ENCODE data around the gene LRRC2. TPM values are rescaled to one million over a fixed set of nuclear protein-coding genes. Genes with fewer than 3 reads are reported as not detected.

LRRC2 gene
- total and polyA plus RNA-seq, 9 donors, result 3.9 to 9.3 (median 6.2) TPM

- Histone ChIP-seq H3K4me3 (no peak overlapping the region), H3K36me3 (no peaks in the 10 kb centered on the region), H3K9me3 (no peaks in the 10 kb centered on the region), H3K27me3 (no peaks in the 10 kb centered on the region), H3K27ac (no peak overlapping the region), H3K4me1 (ENCODE audit: insufficient read depth) (no peaks in the 10 kb centered on the region)
- no peak for DNase-seq
- TF ChIP-seq EP300 (IDR thresholded peaks at IDR 0.05), result no peak
- no peak for TF ChIP-seq POLR2A (IDR thresholded peaks at IDR 0.05)
- no peak for TF ChIP-seq CTCF (IDR thresholded peaks at IDR 0.05)
- WGBS, 3 donors, result 81 to 97% (median 85%) methylated on average over 1 of the region's 1 CpG
- intact Hi-C loops (cut with DNase I), result no loop called here
Observed at GRCh38 chr3:46546896-46547440, 19.1 kb downstream of the LRRC2 start.

GRCh38 chr3:46545818-46546630 is 20.1 kb downstream of the LRRC2 start:
- TF ChIP-seq EP300 (IDR thresholded peaks at IDR 0.05) (no peak), POLR2A (IDR thresholded peaks at IDR 0.05) (no peak), CTCF (IDR thresholded peaks at IDR 0.05) (no peak)
- 82 to 85% (median 84%) methylated on average over 6 of the region's 6 CpGs for WGBS, 3 donors
- no peaks in the 10 kb centered on the region for H3K9me3 ChIP-seq
- H3K36me3 ChIP-seq, result no peaks in the 10 kb centered on the region
- no peak for DNase-seq
- H3K4me3 ChIP-seq, result no peak overlapping the region
- no peak overlapping the region for H3K27ac ChIP-seq
- H3K27me3 ChIP-seq, result no peaks in the 10 kb centered on the region
- intact Hi-C loops (cut with DNase I), result no loop called here
- no peaks in the 10 kb centered on the region for H3K4me1 ChIP-seq (ENCODE audit: insufficient read depth)

GRCh38 chr3:46544771-46545503 is 21.2 kb downstream of the LRRC2 start:
- 87 to 89% (median 88%) methylated on average over 17 of the region's 17 CpGs for WGBS, 3 donors
- H3K9me3 ChIP-seq, result no peaks in the 10 kb centered on the region
- no peak overlapping the region for H3K4me3 ChIP-seq
- H3K27me3 ChIP-seq, result no peaks in the 10 kb centered on the region
- H3K27ac ChIP-seq, result no peak overlapping the region
- intact Hi-C loops (cut with DNase I), result no loop called here
- no peak for DNase-seq
- TF ChIP-seq POLR2A (IDR thresholded peaks at IDR 0.05), result no peak
- TF ChIP-seq EP300 (IDR thresholded peaks at IDR 0.05), result no peak
- no peak for TF ChIP-seq CTCF (IDR thresholded peaks at IDR 0.05)
- H3K4me1 ChIP-seq (ENCODE audit: insufficient read depth), result no peaks in the 10 kb centered on the region
- H3K36me3 ChIP-seq, result no peaks in the 10 kb centered on the region

- no peaks in the 10 kb centered on the region for H3K4me1 ChIP-seq (ENCODE audit: insufficient read depth)
- no peak overlapping the region for H3K27ac ChIP-seq
- H3K9me3 ChIP-seq, result no peaks in the 10 kb centered on the region
- 77 to 86% (median 78%) methylated on average over 5 of the region's 5 CpGs for WGBS, 3 donors
- TF ChIP-seq POLR2A (IDR thresholded peaks at IDR 0.05), result no peak
- TF ChIP-seq CTCF (IDR thresholded peaks at IDR 0.05), result no peak
- no peak for TF ChIP-seq EP300 (IDR thresholded peaks at IDR 0.05)
- no peaks in the 10 kb centered on the region for H3K36me3 ChIP-seq
- intact Hi-C loops (cut with DNase I), result no loop called here
- DNase-seq, result no peak
- H3K27me3 ChIP-seq, result no peaks in the 10 kb centered on the region
- no peak overlapping the region for H3K4me3 ChIP-seq
Observed at GRCh38 chr3:46542801-46543201, 23.3 kb downstream of the LRRC2 start.
